ENCODE measurements around the gene TRAPPC10.
"Not testable (repeated sequence)": the region's sequence is repeated elsewhere in the genome, so short reads cannot be mapped to it uniquely, and the experiment has no call there.

GRCh38 chr21:44098507-44098906, 86.4 kb downstream of the TRAPPC10 start:
- TF ChIP-seq CTCF (IDR thresholded peaks at IDR 0.05; ENCODE audit: poor library complexity); EZH2phosphoT487 (IDR thresholded peaks at IDR 0.05; ENCODE audit: low read depth, severe bottlenecking, unreplicated experiment): not testable (repeated sequence)

Measured in hepatocyte (in vitro differentiated cells).